K562 (cell line): ENCODE results near the gene TRPV5. TPM values are rescaled to one million over a fixed set of nuclear protein-coding genes. Genes with fewer than 3 reads are reported as not detected.

Experiments
- ATAC-seq: fragments of 200-7000 bp; cut with Tn5 transposase; 3 replicates; pipeline ENCODE4 v1.9.1; 2020; ENCODE audit warnings: moderate library complexity
- BruUV-seq: library from RNA; stranded (reverse); fragments of 400-500 nt; replicated peaks from 2 replicates; lab custom pipeline; 2021; lab: Mats Ljungman, UMichigan
- CTCF ChIA-PET: fragments of 300-600 bp; formaldehyde crosslinking; extraction: SDS; loops from one replicate; lab custom pipeline; 2021; ENCODE audit warnings: low intra/inter-chr PET ratio; lab: Yijun Ruan, JAX
- POLR2A ChIA-PET: fragments of 300-600, 350-650 bp; sonication (Branson Sonifier 250); formaldehyde crosslinking; extraction: SDS; loops from one replicate; lab custom pipeline; 2021; ENCODE audit warnings: antibody characterized with exemption, inconsistent platforms; lab: Yijun Ruan, JAX
- DNase-seq, 4 experiments: peaks; one replicate each; pipeline versions ENCODE4 v3.0.0 to v3.0.0-alpha.2; 2011 to 2018; ENCODE audit warnings: low spot score in 3 of 4, mixed read lengths in 3 of 4; ENCODE audit errors: extremely low read depth in 1 of 4
- FAIRE-seq: peaks from 2 replicates; lab custom pipeline; 2011; peaks lifted over from hg19 to GRCh38; lab: Jason Lieb, UNC
- H2AFZ ChIP-seq: 2 replicates; pipeline ENCODE4 v1.6.0; 2011; ENCODE audit warnings: low read depth, low read length, control low read depth, inconsistent platforms
- H3K27ac ChIP-seq: fragments of 200-600 bp; 3 replicates; pipeline ENCODE4 v1.8.0; 2011; ENCODE audit warnings: low read depth, mild to moderate bottlenecking, control low read depth, inconsistent platforms, low read length, moderate library complexity, mixed read lengths; ENCODE audit errors: extremely low read depth
- H3K27me3 ChIP-seq, 2 experiments: fragments of 300-600 bp in 1 of 2; 2 replicates in 1 of 2; 3 replicates in 1 of 2; pipeline versions ENCODE4 v1.6.0 to v1.8.0; 2011; ENCODE audit warnings: inconsistent platforms in 2 of 2, low read length in 2 of 2, mild to moderate bottlenecking in 1 of 2, mixed read lengths in 1 of 2, moderate library complexity in 1 of 2; ENCODE audit not compliant: control insufficient read depth in 2 of 2, insufficient read depth in 2 of 2
- H3K36me3 ChIP-seq: fragments of 300-600 bp; 3 replicates; pipeline ENCODE4 v1.8.0; 2011; ENCODE audit warnings: mild to moderate bottlenecking, low read length, inconsistent platforms; ENCODE audit not compliant: control insufficient read depth, insufficient read depth
- H3K4me1 ChIP-seq, 2 experiments: fragments of 200-600 bp in 1 of 2; replicated peaks in 1 of 2; 2 replicates in 1 of 2; 3 replicates in 1 of 2; pipeline versions ENCODE4 v1.5.1 to v1.8.0; 2011; ENCODE audit warnings: inconsistent platforms in 2 of 2, low read length in 2 of 2, mild to moderate bottlenecking in 1 of 2, mixed read lengths in 1 of 2, moderate library complexity in 1 of 2; ENCODE audit not compliant: control insufficient read depth in 2 of 2, insufficient read depth in 2 of 2
- H3K4me2 ChIP-seq: 2 replicates; pipeline ENCODE4 v1.6.1; 2011; ENCODE audit warnings: low read length, control low read depth, inconsistent platforms, mixed read lengths; ENCODE audit not compliant: insufficient read depth
- H3K4me3 ChIP-seq: fragments of 200-600 bp; sonication (generic), shearing (Covaris generic); 2 replicates; pipeline ENCODE4 v1.5.1; 2016; ENCODE audit warnings: control low read depth, inconsistent platforms
- H3K79me2 ChIP-seq: fragments of 200-600 bp; 3 replicates; pipeline ENCODE4 v1.8.0; 2011; ENCODE audit warnings: low read length, inconsistent platforms; ENCODE audit not compliant: control insufficient read depth, insufficient read depth
- H3K9ac ChIP-seq, 2 experiments: 2 replicates each; pipeline versions ENCODE4 v1.6.0 to v1.6.1; 2011; ENCODE audit warnings: low read depth in 2 of 2, low read length in 2 of 2, control low read depth in 1 of 2, inconsistent platforms in 1 of 2, mild to moderate bottlenecking in 1 of 2, mixed read lengths in 1 of 2; ENCODE audit not compliant: insufficient read depth in 1 of 2
- H3K9me1 ChIP-seq: one replicate; pipeline ENCODE4 v1.6.0; 2011; ENCODE audit warnings: inconsistent platforms, mild to moderate bottlenecking, low read length, moderate library complexity; ENCODE audit not compliant: control insufficient read depth, insufficient read depth
- H3K9me3 ChIP-seq: replicated peaks from 2 replicates; pipeline ENCODE4 v1.5.1; 2011; ENCODE audit warnings: low read depth, low read length, inconsistent platforms; ENCODE audit not compliant: control insufficient read depth, insufficient read depth
- H4K20me1 ChIP-seq: replicated peaks from 2 replicates; pipeline ENCODE4 v1.6.1; 2011; ENCODE audit warnings: low read length, inconsistent platforms, mixed read lengths; ENCODE audit not compliant: control insufficient read depth, insufficient read depth
- CBX5 ChIP-seq: IDR thresholded peaks from 2 replicates; pipeline ENCODE4 v1.6.1; 2014; ENCODE audit warnings: low read depth, borderline replicate concordance
- CEBPG ChIP-seq, 3 experiments: fragments of 200-800 bp in 1 of 3; sonication (Bioruptor generic) in 1 of 3; sonication (generic) in 1 of 3; formaldehyde crosslinking in 1 of 3; IDR thresholded peaks in 2 of 3; conservative IDR thresholded peaks in 1 of 3; 2 replicates each; pipeline versions ENCODE4 v1.6.1 to v1.8.0; 2016 to 2022; ENCODE audit warnings: missing compliant biosample characterization in 2 of 3, missing genetic modification characterization in 2 of 3, mild to moderate bottlenecking in 1 of 3, missing genetic modification reagents in 1 of 3
- HMG20B ChIP-seq: fragments of 250-450 bp; sonication (Bioruptor Pico); IDR thresholded peaks from 2 replicates; pipeline ENCODE4 v1.5.0; 2021; ENCODE audit warnings: mild to moderate bottlenecking
- NFIC ChIP-seq: fragments of 450-650 bp; IDR thresholded peaks from 2 replicates; pipeline ENCODE4 v1.6.1; 2017; ENCODE audit warnings: mild to moderate bottlenecking, inconsistent platforms
- POLR3A ChIP-seq: IDR thresholded peaks from 2 replicates; pipeline ENCODE4 v1.6.1; 2011; ENCODE audit warnings: borderline replicate concordance, mild to moderate bottlenecking, moderate library complexity; ENCODE audit not compliant: insufficient read length, insufficient read depth; ENCODE audit errors: extremely low read depth
- TAL1 ChIP-seq: fragments of 450-650 bp; IDR thresholded peaks from 2 replicates; pipeline ENCODE4 v1.6.1; 2016; ENCODE audit warnings: mild to moderate bottlenecking
- ZNF140 ChIP-seq: fragments of 250-450 bp; sonication (Bioruptor Pico); IDR thresholded peaks from 2 replicates; pipeline ENCODE4 v1.8.0; 2021; ENCODE audit warnings: moderate library complexity, mild to moderate bottlenecking, inconsistent platforms
- ZNF232 ChIP-seq: sonication (generic); formaldehyde crosslinking; IDR thresholded peaks from 2 replicates; pipeline ENCODE4 v1.8.0; 2022; ENCODE audit warnings: mild to moderate bottlenecking, missing genetic modification reagents
- ZNF57 ChIP-seq: fragments of 450-650 bp; formaldehyde crosslinking; IDR thresholded peaks from 2 replicates; pipeline ENCODE4 v1.4.0; 2020; ENCODE audit warnings: mild to moderate bottlenecking, moderate library complexity
- ZNF830 ChIP-seq: fragments of 250-450 bp; sonication (Bioruptor Pico); IDR thresholded peaks from 2 replicates; pipeline ENCODE4 v1.5.0; 2021; ENCODE audit warnings: mild to moderate bottlenecking
- WGBS: fragments of 100-300 bp; shearing (Covaris generic); methylation state at CpG from one replicate; pipeline ENCODE4 v1.1.6; 2016; ENCODE audit warnings: low coverage, mixed read lengths; ENCODE audit not compliant: insufficient coverage; ENCODE audit errors: missing lambda C conversion rate; 5-methylcytosine and 5-hydroxymethylcytosine counted together
- in situ Hi-C: fragments of 300-500 bp; cut with MboI; formaldehyde crosslinking; loops from 4 replicates; pipeline ENCODE4 v1.15.0; 2018; ENCODE audit warnings: inconsistent platforms, mixed read lengths
- intact Hi-C: fragments of 100-400 bp; cut with micrococcal nuclease; formaldehyde crosslinking; loops from 2 replicates; pipeline ENCODE4 v1.14.2; 2022
- polyA plus RNA-seq, 8 experiments: library from polyadenylated mRNA; depleted of rRNA in 4 of 8; stranded (reverse) in 5 of 8; unstranded in 3 of 8; fragments of >200 nt; fragmentation: Nextera tagmentation in 2 of 8; fragmentation: Illumina TruSeq in 1 of 8; extraction: Ambion mirVana in 2 of 8; extraction: Trizol in 1 of 8; gene quantifications; 2 replicates each; pipeline versions ENCODE4 v1.2.1 to v1.2.3, GENCODE V29; 2011 to 2014; ENCODE audit warnings: inconsistent platforms in 1 of 8, missing spikeins in 1 of 8
- total RNA-seq, 7 experiments: library from RNA; depleted of rRNA in 6 of 7; stranded (reverse); fragments of >200 nt in 6 of 7; fragmentation: Illumina TruSeq in 2 of 7; extraction: Trizol in 2 of 7; gene quantifications; 2 replicates each; pipeline versions ENCODE4 v1.2.1 to v1.2.3, GENCODE V29; 2011 to 2021; ENCODE audit warnings: low replicate concordance in 1 of 7

The TRPV5 gene
- total and polyA plus RNA-seq, 9 of the 15 experiments (the other 6 are each of a cell fraction or from before 2014, with no cell fraction given): not detected

DNA sequence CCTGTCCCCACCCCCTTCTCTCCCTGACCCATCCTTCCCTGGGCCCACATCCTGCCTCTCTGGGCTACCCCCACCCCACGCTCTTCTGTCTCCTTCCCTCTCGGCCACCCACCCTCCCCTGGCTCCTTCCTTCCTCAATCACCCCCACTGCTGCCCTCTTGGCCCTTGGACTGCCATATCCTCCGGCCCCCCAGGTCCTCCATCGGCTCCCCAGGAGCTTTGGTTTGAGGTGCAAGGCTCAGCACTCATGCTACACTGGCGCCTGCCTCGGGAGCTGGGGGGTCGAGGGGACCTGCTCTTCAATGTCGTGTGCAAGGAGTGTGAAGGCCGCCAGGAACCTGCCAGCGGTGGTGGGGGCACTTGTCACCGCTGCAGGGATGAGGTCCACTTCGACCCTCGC, 67.8 kb downstream of the TRPV5 start (continued):
- no peak for TF ChIP-seq POLR3A
- no peak for TF ChIP-seq ZNF830 (CRISPR knock-in tag)
- no peak for TF ChIP-seq HMG20B (CRISPR knock-in tag)
- TF ChIP-seq ZNF232 (CRISPR knock-in tag): no peak
- no peak for TF ChIP-seq TAL1
- no peak for TF ChIP-seq ZNF57 (CRISPR knock-in tag)
- no peak for TF ChIP-seq ZNF140 (CRISPR knock-in tag)

DNA sequence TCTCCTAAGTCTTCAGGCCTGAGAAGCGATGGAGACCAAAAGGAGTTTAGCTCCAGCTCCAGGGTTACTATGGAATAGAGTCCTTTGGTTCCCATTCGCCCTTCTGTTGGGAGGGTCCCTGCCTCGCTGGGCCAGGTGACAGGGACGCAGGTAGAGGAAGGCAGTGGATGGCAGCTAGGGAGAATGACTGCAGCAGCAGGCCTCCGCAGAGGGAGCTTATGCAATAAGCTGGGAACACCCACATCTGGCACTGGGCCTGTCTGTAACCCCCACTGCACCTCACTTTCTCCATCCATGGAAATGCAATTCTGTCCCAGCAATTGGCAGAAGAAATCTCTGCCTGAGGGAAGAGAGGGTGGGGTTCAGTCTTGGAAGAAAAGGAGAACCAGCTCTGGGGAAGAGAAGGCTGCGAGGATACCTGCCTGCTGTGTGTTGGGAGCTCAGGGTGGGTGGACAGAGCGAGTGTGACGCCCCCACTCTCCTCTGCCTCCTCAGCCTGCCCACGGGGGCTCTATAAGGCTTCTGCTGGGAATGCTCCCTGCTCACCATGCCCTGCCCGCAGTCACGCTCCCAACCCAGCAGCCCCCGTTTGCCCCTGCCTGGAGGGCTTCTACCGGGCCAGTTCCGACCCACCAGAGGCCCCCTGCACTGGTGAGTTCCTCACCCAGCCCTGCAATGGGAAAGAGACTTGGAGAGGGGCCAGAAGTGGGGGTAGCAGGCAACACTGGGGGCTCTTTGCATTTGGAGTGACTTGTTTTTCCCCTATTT, 68.4 kb downstream of the TRPV5 start:
- in situ Hi-C loops: no loop called here
- 17% methylated on average over 14 of the region's 14 CpGs for WGBS
- Histone ChIP-seq H3K79me2 (no peaks in the 10 kb centered on the region), H3K9me3 (no peaks in the 10 kb centered on the region), H3K4me3 (no peak overlapping the region), H3K27ac (no peak overlapping the region), H3K4me2 (no peak overlapping the region), H3K9me1 (no peaks in the 10 kb centered on the region), H4K20me1 (peaks cover 4% of the 10 kb centered on the region; the same call in 1 of the 2 replicates), H3K9ac (no peak overlapping the region), H2AFZ (no peak overlapping the region), H3K27me3 (peaks cover 11 to 58% of the 10 kb centered on the region in 2 experiments; a peak in 4 of 5 replicates), H3K4me1 (peaks cover 0 to 30% of the 10 kb centered on the region in 2 experiments; a peak in 1 of 5 replicates), H3K36me3 (no peaks in the 10 kb centered on the region)
- BruUV-seq: no TSS peak
- no peak for FAIRE-seq
- intact Hi-C loops: no loop called here
- ChIA-PET CTCF (interaction anchor here (2.0 kb wide), 1 partner anchor 11 kb away, joined by 15 read pairs; the partner anchor contains the start of gene EPHB6), POLR2A (interaction anchor here (0.7 kb wide), 1 partner anchor 97 kb away, joined by 3 read pairs; the partner anchor contains the start of gene KEL)
- ATAC-seq: no peak
- no peak for DNase-seq
- TF ChIP-seq CBX5 (no peak), NFIC (peak; percentile 21; the same call in 1 of the 2 replicates), CEBPG (CRISPR knock-in tag; IDR thresholded peaks at IDR 0.05) (peak; percentile 22; the same call in 1 of the 2 replicates), CEBPG (tag; conservative IDR thresholded peaks at IDR 0.05 in 1 of 2, IDR thresholded peaks at IDR 0.05 in 1 of 2) (no peak)
